Measurements from ENCODE around the gene TTC29.

GRCh38 chr4:146814750-146815149 lies 130.9 kb downstream of the TTC29 start:
- TF ChIP-seq CTCF (IDR thresholded peaks at IDR 0.05) = no peak
- no peak for TF ChIP-seq EZH2 (IDR thresholded peaks at IDR 0.05)
- TF ChIP-seq EZH2phosphoT487 (IDR thresholded peaks at IDR 0.05) = no peak

Measured in neural progenitor cell (in vitro differentiated cells).